KMS-11 (cell line): ENCODE measurements around the gene AKAP13.

Experiments
- H2AFZ ChIP-seq: fragments of 200-600 bp; sonication (generic); 2 replicates; pipeline ENCODE4 v1.6.1; 2016; ENCODE audit warnings: antibody characterized with exemption, mixed run types, low read depth
- H3K27ac ChIP-seq: fragments of 200-600 bp; sonication (generic); 2 replicates; pipeline ENCODE4 v1.6.1; 2016; ENCODE audit warnings: mild to moderate bottlenecking, mixed run types
- H3K27me3 ChIP-seq: fragments of 200-600 bp; sonication (generic); 2 replicates; pipeline ENCODE4 v1.6.1; 2017; ENCODE audit warnings: mild to moderate bottlenecking, low read depth, mixed run types, moderate library complexity; ENCODE audit not compliant: insufficient read depth
- H3K36me3 ChIP-seq: fragments of 200-600 bp; sonication (generic); 2 replicates; pipeline ENCODE4 v1.6.1; 2017; ENCODE audit warnings: mild to moderate bottlenecking, mixed run types; ENCODE audit not compliant: insufficient read depth
- H3K4me1 ChIP-seq: fragments of 200-600 bp; sonication (generic); 2 replicates; pipeline ENCODE4 v1.6.1; 2016; ENCODE audit warnings: mild to moderate bottlenecking, low read depth, mixed run types; ENCODE audit not compliant: poor library complexity, severe bottlenecking
- H3K4me2 ChIP-seq: fragments of 200-600 bp; sonication (generic); 2 replicates; pipeline ENCODE4 v1.7.0; 2016; ENCODE audit warnings: mild to moderate bottlenecking, mixed run types
- H3K4me3 ChIP-seq: fragments of 200-600 bp; sonication (generic); IDR thresholded peaks from 2 replicates; pipeline ENCODE4 v1.6.1; 2017; ENCODE audit warnings: low read depth, low read length, mixed read lengths; ENCODE audit not compliant: insufficient read depth
- H3K79me2 ChIP-seq: fragments of 200-600 bp; sonication (generic); 2 replicates; pipeline ENCODE4 v1.6.1; 2016; ENCODE audit warnings: low read depth, mixed run types; ENCODE audit not compliant: insufficient read depth
- H3K9ac ChIP-seq: fragments of 200-600 bp; sonication (generic); 2 replicates; pipeline ENCODE4 v1.6.1; 2016; ENCODE audit warnings: mild to moderate bottlenecking, mixed run types
- H4K20me1 ChIP-seq: fragments of 200-600 bp; sonication (generic); 2 replicates; pipeline ENCODE4 v1.6.1; 2016; ENCODE audit warnings: mild to moderate bottlenecking, mixed run types; ENCODE audit not compliant: insufficient read depth
- CTCF ChIP-seq: fragments of 200-600 bp; sonication (generic); conservative IDR thresholded peaks from 2 replicates; pipeline ENCODE4 v1.6.1; 2017; ENCODE audit warnings: low read depth, mild to moderate bottlenecking, antibody characterized with exemption, low read length, moderate library complexity, mixed read lengths

The AKAP13 gene

GRCh38 chr15:85514413-85514812 lies 134.0 kb downstream of the AKAP13 start:
- Histone ChIP-seq H2AFZ (no peak overlapping the region), H3K36me3 (no peaks in the 10 kb centered on the region), H4K20me1 (no peaks in the 10 kb centered on the region), H3K27ac (no peak overlapping the region), H3K4me2 (no peak overlapping the region), H3K4me1 (no peaks in the 10 kb centered on the region), H3K4me3 (no peak overlapping the region), H3K27me3 (no peaks in the 10 kb centered on the region), H3K79me2 (no peaks in the 10 kb centered on the region), H3K9ac (no peak overlapping the region)
- no peak for TF ChIP-seq CTCF

DNA sequence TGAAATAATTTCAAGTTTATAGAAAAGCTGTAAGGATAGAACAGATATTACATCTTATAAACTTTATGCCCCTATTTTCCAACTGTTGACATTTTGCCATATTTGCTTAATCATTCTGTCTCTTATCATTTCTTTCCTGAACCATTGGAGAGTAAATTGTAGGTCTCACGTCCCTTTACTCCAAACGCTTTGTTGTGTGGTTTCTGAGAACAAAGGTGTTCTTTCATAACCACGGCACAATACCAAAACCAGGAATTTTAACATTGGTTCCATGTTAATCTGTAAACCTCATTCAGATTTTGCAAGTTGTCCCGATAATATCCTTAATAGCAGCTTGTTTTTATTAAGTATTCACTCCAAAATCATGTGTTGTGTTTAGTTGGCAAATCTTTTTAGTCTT lies 134.8 kb downstream of the AKAP13 start:
- H3K4me2 ChIP-seq = no peak overlapping the region
- H3K27me3 ChIP-seq = no peaks in the 10 kb centered on the region
- H3K79me2 ChIP-seq = no peaks in the 10 kb centered on the region
- TF ChIP-seq CTCF = no peak
- no peak overlapping the region for H3K4me3 ChIP-seq
- no peaks in the 10 kb centered on the region for H3K4me1 ChIP-seq
- no peaks in the 10 kb centered on the region for H3K36me3 ChIP-seq
- H4K20me1 ChIP-seq = no peaks in the 10 kb centered on the region
- H3K27ac ChIP-seq = no peak overlapping the region
- H2AFZ ChIP-seq = no peak overlapping the region
- H3K9ac ChIP-seq = no peak overlapping the region

GRCh38 chr15:85517086-85517485 lies 136.7 kb downstream of the AKAP13 start:
- H4K20me1 ChIP-seq = no peaks in the 10 kb centered on the region
- no peak overlapping the region for H3K9ac ChIP-seq
- H3K79me2 ChIP-seq = no peaks in the 10 kb centered on the region
- H3K27me3 ChIP-seq = no peaks in the 10 kb centered on the region
- H3K36me3 ChIP-seq = no peaks in the 10 kb centered on the region
- no peak overlapping the region for H3K27ac ChIP-seq
- no peaks in the 10 kb centered on the region for H3K4me1 ChIP-seq
- H3K4me3 ChIP-seq = no peak overlapping the region
- H3K4me2 ChIP-seq = no peak overlapping the region
- no peak overlapping the region for H2AFZ ChIP-seq
- no peak for TF ChIP-seq CTCF

GRCh38 chr15:85518979-85519761 lies 138.8 kb downstream of the AKAP13 start:
- Histone ChIP-seq H3K27me3 (no peaks in the 10 kb centered on the region), H3K4me1 (no peaks in the 10 kb centered on the region), H3K4me2 (no peak overlapping the region), H3K9ac (no peak overlapping the region), H3K27ac (no peak overlapping the region), H3K79me2 (no peaks in the 10 kb centered on the region), H4K20me1 (no peaks in the 10 kb centered on the region), H2AFZ (no peak overlapping the region), H3K36me3 (no peaks in the 10 kb centered on the region), H3K4me3 (no peak overlapping the region)
- TF ChIP-seq CTCF = no peak
